HPDE6-E6E7 (cell line): ENCODE measurements around the gene FRMD1.

Source experiments
- DNase-seq: peaks from one replicate; pipeline ENCODE4 v3.0.0; 2011; ENCODE audit warnings: missing footprints; ENCODE audit errors: extremely low spot score

The FRMD1 gene

DNA sequence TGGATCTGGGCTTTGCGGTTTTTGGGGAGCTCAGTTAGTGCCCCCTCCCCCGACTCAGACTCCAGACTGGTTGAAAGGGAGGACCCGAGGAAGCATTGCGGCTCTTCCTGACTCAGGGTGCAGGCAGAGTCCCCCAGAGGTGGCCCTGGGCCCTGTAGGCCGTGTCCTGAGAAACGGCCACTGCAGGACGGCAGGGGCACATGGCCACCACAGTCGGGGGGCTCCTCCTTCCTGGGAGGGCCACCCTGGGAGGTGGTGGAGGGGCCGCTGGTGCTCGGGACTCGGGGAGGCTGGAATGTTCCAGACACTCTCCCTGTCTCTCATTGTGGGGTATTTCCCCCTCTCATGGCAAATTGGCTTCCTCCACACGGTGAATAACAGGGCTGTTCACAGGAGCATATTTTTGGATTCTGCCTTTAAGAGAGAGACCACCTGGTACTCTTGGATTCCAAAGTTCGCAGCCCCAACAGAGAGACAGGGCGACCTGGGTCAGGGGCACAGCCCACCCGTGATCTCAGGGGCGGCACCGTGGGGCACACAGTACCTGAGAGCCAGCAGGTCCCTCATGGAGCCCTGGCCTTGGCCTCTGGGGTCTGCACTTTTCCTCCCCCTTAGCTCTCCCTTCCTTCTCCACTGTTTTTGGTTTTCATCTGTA is 35.7 kb downstream of the FRMD1 start:
- no peak for DNase-seq

DNA sequence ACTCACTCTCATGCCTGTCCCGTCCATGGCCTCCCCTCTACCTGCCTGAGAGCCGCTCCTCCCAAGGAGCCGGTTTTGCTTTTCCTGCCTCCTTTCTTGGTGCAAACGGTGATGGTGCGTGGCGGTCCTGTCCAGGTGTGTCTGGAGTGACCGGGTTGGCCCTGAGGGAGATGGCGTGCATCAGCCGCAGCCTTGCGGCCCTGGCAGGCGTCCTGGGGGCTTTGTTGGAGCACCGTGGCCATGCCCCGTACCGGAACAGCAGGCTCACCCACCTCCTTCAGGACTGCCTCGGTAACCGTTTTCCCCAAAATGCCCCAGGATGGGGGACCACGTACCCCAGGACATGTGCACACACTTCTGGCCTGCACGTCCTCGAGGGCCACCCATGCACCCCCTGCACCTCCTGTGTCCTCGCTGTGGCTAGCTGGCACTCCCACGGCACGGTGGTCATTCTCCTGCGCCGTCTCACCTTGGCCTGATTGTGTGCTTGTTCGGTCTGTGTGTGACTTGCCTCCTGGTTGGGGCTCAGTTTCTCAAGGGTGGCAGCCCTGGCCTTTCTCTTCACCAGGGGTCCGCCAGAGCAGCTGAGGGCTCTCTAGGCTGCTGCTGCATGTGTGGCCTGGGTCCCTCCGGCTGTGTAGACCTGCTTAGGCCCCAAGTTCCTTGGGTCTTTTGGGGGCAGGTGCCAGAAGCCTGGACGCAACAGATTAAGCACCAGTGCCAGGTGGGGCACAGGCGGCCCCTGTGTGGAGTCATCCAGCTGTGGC is 36.4 kb downstream of the FRMD1 start:
- no peak for DNase-seq

DNA sequence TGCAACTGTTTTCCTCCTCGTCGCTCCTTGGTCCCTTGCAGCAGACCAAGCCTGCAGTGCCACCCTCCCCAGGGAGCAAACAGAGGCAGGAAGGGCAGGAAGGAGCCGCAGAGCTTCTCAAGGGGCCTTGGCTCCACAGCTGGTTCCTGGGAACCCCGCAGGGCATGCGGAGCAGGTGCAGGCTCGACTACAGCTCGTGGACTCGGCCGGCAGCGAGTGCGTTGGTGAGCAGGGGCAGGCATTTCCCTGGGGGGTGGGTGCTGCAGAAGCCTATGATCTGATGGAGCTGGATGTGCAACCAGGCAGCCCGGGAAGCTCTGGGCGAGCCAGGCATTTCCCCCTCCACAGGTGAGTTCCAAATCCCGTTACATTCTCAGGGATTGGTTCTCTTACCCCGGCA is 37.1 kb downstream of the FRMD1 start:
- no peak for DNase-seq

DNA sequence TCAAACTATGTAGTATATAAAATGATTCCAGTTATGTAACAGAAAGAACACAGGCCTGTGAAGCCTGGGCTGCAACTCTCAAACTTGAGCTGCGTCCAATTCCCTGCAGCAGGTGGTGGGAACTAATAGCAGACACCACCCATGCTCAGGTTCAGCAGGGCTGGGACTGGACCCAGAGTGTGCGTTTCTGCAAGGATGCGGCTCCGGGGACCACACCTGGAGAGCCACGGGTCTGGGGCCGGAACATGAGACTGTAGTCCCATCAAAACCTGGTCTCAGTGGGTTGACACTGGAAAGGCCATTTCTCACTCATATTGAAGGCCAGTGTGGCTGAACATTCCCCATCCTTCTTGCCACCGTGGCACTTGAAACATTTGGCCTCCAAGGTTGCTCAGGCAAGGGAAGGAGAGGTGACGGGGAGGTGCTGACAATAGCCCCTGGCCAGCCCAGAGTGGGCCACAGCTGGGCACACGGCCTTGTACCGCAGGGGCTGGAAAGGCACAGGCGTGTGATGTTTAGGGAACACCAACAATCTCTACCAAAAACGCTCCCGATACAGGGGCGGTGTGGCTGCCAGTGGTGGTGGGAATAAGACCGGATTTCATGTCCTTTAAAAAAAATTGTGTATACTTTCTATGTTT is 38.0 kb downstream of the FRMD1 start:
- no peak for DNase-seq

DNA sequence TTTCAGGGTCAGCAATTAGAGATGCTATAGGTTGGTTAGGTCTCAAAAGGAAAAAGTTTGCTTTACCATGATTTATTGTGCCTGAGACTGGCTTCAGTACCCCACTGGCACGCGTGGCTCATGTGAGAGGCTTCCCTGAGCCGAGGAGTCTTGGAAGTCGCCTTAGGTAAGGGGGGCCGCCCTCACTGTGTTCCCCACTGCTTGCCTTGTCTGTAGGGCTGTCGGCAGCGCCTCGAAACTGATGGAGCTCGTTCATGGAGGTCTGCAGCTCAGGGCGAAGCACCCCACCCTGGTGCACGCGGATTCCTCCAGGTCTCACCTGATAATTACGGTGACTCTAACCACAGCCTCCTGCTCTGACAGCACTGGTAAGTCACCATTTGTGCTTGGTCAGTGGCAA is 39.2 kb downstream of the FRMD1 start:
- no peak for DNase-seq

DNA sequence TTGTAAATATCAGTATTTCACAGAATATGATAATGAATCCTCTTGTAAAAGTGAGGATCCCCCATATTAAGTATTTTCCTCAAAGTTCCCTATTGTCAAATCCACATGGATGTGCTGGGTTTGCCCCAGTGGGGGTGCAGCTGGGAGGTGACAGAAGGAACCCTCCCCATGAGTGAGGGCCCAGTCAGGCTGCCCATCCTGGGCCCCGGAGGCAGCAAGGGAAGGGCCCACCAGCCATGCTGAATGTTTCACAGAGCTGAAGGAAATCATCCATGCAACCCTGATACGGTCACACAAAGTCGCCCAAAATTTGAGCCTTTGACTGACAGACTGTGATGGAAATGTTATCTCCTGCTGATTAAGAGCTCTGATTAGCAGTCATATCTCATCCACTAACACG is 39.7 kb downstream of the FRMD1 start:
- DNase-seq = no peak

DNA sequence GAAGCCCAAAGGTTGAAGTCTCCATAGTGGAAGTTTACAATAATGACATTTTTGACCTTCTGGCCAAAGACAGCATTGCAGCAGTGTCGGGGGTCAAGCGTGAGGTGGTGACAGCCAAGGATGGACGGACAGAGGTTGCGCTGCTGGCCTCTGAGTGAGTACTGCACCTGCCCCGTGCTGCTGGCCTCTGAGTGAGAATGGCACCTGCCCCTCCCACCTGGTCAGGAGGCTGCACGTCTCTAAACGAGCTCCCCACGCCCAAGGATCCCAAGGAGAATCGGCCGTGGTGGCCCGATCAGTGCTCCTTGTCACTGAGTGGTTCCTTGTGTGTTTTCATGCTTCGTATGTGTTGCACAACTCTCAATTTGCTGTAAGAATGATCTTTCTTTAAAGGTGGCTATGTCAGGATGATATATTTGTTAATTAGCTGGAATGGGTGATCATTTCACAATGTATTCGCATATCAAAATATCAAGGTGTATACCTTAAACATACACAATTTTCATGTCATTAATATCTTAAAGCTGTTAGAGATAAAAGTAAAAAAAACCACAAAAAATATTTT is 40.4 kb downstream of the FRMD1 start:
- DNase-seq = no peak

DNA sequence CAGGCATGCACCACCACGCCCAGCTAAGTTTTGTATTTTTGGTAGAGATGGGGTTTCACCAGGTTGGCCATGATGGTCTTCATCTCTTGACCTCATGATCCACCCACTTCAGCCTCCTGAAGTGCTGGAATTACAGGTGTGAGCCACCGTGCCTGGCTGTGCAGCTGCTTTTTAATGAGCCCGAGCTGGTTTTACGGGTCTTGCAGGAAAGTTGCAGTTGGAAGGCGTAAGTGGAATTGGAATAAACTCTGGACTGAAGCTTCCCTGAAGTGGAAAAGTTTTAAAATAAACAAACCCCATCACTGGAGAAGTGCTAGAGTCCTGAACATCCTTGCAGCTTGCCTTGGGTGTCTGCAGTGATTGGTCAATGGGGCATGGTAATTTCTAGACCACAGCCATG is 41.2 kb downstream of the FRMD1 start:
- DNase-seq = no peak

DNA sequence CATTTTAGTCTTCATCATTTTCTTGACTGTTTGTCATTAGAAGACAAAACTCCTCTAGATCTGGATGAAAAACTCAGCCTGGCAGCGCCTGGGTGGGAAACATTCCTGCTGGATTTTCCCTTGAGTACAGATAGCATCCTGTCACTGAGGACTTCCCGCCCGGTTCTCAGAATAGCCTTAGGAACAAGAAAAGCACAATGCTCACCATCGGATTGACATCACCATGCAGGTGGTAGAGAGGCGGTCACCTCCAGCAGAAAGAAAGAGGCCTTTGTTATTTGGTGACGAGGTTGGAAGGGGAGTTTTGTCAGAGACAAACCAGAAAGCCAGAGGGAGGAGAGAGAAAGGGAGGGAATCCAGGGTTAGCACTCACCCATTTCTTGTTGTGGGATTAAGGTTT is 41.8 kb downstream of the FRMD1 start:
- DNase-seq = no peak

DNA sequence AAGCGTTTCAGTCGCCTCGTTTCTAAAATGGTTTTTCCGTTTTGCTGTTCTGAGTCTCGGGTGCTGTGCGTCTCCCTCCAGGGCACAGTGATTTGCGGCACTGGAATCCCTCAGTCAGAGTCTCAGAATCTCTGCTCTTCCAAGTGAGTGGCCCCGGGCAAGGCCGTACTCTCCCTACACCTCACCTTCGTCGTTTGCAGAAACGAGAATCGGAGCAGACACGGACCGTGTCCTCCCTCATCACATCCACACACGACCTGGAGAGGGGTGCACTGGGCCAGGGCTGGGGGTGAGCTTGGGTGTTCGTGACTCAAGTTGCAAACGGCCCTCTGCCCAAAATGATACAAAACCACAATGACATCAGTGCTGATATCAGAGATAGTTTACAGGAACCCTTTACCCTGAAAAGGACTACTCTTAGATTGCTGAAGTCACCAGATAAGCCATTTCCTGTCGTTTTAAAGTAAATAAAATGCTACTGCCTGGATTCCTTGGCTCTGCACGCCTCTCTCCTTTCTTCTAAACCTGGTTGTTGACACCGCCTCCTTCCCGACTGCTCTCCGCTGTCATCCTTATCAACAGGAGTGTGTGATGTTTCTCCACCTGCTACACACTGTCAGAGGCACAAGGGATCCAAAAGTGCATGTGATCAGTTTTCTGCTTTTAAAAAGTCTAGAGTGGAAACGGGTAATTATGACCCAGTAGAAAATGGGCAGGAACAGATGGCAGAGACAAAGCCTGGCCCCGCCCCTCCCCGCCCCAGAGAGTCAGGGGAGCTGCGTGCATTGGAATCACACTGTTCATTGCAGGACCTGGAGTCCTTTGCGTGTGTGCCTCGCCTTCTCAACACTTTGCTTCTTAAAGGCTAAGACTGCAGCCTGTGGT is 43.1 kb downstream of the FRMD1 start:
- no peak for DNase-seq

DNA sequence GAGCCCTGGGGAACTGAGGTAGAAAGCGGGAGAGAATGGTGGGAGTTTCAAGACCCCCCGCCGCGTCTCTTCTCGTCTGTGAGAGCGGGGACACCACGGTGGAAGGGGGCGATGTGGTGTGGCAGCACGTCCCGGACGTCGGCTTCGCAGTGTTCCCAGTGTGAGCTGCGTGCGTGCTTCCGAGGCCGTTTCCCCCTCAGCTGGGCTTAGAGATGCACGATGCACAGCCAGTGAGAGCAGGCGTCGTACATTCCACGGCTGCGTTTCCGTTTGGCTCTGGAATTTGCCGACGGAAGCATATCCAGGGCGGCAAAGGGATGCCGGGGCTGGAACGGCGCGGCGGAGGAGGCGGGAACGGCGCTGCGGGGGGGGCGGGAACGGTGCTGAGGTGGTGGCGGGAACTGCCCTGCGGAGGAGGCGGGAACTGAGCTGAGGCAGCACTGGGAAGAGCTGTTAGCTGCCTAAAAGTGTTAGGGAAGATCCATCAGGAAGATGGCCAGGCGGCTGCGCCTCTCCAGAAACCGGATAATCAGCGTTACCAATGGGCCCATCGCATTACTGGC is 43.8 kb downstream of the FRMD1 start:
- no peak for DNase-seq

DNA sequence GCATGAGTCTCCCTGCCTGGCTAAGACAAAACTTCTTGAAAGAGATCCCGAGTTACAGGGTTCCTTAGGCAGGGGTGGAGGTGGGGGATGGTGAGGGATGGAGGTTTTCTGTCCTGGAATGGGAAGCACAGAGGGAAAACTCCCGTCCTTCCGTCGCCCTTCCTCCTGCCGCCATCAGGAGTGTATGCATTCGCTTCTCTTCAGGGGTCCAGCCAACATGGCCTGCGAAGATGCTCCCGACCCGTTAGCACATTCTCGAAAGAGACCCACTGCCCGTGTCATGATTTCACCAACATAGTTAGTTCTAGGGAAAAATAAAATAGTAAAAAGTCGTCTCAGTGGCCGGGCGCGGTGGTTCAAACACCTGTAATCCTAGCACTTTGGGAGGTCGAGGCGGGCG is 44.5 kb downstream of the FRMD1 start:
- DNase-seq = no peak

DNA sequence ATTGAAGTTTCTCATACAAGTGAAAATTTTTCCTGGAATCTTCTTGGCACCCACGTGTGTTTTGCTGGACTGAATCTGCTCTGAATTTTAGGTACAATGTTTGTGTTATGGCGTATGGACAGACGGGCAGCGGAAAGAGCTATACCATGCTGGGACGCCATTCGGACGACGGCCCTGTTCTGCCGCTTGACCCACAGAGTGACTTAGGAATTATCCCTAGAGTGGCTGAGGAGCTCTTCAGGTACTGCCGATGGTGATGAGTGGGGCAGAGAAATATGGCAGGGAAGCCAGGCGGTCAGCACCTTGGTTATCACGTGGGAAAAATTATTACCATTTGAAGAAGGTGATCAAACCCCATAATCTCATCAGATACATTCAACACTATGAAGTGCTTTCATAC is 45.2 kb downstream of the FRMD1 start:
- DNase-seq = no peak

DNA sequence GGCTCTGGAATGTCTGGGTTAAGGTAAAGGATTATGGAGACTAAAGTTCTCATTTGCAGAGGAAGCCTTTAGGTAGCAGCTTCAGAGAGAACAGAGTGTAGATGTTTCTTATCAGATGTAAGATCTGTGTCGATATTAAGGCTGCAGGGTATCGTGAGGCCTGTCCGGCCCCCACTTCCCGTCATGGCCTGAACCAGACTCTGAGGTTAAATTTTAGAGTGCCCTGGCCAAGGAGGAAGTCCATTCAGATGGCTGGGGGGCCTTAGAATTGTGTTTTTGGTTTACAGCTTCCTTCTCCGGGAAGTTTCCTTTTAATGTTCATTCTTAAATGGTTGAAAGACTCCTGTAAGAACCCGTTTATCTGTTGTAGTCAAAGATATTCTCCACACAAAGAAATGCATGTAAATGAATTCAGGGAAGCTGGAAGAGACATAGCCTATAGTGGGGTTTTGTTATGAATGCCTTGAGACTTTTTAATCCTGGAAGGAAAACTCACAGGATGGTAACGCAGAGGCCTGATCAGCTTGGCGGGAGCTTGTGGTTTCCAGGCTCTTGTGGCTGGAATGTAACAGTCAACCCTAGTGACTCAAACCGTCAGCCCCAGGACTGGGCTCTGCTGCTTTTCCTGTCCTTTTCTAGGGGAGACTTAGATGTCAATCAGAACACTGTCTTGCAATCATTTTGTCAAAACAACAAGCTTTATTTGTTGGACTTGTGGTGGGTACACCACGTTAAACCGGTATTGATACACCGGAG is 46.8 kb downstream of the FRMD1 start:
- no peak for DNase-seq

DNA sequence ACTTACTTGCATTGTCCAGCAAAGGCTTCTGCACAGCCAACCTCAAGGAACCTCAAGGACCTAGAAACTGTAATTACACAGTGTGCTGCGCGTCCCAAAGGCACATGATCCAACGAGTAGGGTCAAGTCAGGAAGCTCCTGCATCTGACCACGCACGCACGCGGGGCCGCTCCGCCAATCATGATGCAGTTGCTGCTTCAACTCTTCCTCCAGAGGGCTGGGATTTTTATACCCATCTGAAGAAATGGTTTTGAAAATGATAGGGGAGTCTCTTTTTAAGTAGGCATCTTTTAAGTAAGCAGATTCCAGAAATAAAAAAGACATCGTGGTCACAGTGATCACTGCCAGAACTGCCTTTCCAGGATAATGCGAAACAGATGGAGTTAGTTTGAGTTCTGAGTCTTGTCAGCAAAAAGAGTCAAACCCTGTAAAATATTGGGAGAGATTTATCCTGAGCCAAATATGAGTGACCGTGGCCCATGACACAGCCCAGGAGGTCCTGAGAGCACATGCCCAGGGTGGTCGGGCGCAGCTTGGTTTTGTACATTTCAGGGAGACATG is 47.5 kb downstream of the FRMD1 start:
- no peak for DNase-seq

DNA sequence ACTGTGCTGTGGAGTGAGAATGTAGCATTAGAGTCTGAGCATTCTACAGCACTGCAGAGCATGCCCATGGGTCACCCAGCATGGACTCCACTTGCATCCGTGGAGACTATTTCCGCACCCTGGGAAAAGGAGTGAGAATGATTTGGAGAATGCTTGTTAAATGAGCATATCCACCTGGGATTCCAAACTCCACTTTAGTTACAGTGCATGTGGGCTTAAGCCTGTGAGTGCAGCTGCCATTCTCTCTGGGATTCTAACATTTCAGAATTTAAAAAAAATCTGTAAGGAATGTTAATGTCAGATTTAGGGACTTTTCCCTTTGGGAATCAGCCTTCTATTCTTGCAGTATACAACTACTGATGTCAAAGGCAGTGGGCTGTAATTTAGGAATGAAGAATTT is 48.1 kb downstream of the FRMD1 start:
- no peak for DNase-seq

DNA sequence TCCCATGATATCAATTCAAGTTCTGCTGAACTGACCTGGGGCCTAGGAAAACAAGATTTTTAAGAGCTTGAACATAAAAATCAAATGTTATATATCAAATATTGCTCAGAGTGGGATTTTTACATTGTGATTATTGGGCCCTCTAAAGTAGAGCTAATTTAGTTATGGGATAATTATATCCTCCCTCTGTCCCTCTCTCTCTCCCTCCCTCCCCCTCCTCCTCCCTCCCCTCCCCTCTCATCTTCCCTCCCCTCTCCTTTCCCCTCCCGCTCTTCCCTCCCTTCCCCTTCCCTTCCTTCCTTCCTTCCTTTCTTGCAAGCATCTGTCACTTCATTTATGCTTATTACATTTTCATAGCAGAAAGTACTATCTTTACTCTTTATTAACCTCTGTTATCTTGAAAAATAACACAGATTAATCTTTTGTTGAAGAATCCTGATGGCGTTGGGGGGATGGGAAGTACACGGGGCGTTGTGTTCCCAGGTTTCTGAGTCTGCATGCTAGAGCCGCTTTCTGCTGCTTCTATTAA is 48.7 kb downstream of the FRMD1 start:
- DNase-seq = no peak

DNA sequence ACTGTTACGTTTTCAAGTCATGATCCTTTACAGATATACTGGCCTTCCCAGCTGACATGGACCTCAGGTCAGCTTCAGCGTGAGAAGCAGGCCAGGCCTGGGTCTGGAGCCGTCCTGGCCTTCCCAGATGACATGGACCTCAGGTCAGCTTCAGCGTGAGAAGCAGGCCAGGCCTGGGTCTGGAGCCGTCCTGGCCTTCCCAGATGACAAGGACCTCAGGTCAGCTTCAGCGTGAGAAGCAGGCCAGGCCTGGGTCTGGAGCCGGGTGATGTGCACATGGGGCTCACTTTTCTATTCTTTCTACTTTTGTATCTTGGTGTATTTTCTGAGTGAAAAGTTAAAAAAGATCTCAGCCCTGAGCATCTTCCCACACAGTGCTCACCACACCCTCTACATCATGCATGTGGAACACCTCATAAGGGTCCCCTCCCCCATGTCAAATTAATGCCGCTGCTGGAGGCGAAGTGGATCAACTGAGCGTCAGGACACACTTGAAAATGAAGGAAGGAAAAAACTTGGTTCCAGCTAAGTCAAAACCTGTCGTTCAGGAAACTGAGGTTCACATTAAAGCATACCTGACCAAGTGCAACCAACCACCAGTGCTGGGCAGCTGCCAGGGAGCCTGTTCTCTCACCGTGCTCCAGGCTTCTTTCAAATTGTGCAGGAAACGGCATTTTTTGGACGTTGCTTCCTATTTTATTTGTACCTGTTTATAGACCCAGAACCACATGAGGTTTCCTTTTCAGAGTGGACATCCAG is 49.4 kb downstream of the FRMD1 start:
- no peak for DNase-seq

DNA sequence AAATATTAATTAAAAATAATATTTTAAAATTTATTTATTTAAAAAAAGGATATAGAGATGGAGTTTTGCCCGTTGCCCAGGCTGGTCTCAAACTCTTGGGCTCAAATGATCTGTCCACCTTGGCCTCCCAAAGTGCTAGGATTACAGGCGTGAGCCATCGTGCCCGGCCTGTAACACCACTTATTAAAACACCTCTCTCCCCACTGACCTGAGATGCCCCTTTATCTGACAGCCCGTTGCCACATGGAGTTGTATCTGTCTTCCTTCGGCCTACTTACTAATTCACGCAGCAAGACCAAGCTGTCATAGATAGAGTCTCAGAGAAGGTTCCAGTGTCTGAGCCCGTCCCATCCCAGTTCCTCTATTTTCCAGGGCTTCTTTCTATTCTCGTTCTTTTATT is 50.8 kb downstream of the FRMD1 start:
- DNase-seq = no peak
